Neural progenitor cell (in vitro differentiated cells): ENCODE results near the gene NMU.

Experiments used
- EZH2 ChIP-seq: fragments of 200-600 bp; sonication (generic); IDR thresholded peaks from 2 replicates; pipeline ENCODE4 v1.6.1; 2017; ENCODE audit warnings: antibody characterized with exemption, mild to moderate bottlenecking, moderate library complexity
- EZH2phosphoT487 ChIP-seq: fragments of 200-600 bp; sonication (generic); IDR thresholded peaks from 2 replicates; pipeline ENCODE4 v1.6.1; 2017; ENCODE audit warnings: antibody characterized with exemption
- TF ChIP-seq, protein P1 (sequence below): fragments of 200-600 bp; sonication (generic); IDR thresholded peaks from 2 replicates; pipeline ENCODE4 v1.5.1; 2017; ENCODE audit warnings: antibody characterized with exemption, mild to moderate bottlenecking

DNA sequence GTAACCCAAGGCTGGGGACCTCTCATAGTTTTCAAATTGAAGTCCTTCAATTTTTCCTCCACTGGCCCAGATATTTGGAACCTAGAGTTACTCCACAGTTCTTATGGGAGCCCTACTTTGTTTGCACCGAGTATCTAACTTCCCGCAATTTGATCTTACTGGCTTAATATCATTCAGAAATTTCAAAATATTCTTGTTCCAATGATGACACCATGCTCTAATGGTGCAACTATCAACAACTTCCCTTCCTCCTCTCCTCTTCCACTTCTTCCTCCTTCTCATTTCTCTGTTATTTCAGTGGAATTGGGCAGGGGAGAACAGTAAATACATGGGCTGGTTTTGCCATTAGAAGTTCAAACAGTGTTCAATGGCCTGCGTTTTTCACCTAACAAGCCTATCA is 64.3 kb downstream of the NMU start:
- TF ChIP-seq, protein P1, sequence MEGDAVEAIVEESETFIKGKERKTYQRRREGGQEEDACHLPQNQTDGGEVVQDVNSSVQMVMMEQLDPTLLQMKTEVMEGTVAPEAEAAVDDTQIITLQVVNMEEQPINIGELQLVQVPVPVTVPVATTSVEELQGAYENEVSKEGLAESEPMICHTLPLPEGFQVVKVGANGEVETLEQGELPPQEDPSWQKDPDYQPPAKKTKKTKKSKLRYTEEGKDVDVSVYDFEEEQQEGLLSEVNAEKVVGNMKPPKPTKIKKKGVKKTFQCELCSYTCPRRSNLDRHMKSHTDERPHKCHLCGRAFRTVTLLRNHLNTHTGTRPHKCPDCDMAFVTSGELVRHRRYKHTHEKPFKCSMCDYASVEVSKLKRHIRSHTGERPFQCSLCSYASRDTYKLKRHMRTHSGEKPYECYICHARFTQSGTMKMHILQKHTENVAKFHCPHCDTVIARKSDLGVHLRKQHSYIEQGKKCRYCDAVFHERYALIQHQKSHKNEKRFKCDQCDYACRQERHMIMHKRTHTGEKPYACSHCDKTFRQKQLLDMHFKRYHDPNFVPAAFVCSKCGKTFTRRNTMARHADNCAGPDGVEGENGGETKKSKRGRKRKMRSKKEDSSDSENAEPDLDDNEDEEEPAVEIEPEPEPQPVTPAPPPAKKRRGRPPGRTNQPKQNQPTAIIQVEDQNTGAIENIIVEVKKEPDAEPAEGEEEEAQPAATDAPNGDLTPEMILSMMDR: no peak
- TF ChIP-seq EZH2: no peak
- TF ChIP-seq EZH2phosphoT487: no peak
